GM18873 (cell line): Measurements from ENCODE around the gene TUBG1.
A peak's percentile ranks its signal among the peaks of the same experiment; 100 is the strongest.

Experiments used
- ATAC-seq: cut with Tn5 transposase; IDR thresholded peaks from one replicate; pipeline ENCODE4 v1.9.1; 2021; ENCODE audit warnings: mild to moderate bottlenecking, moderate library complexity, moderate number of reproducible peaks; ENCODE audit not compliant: unreplicated experiment, low FRiP score

The TUBG1 gene

GRCh38 chr17:42609182-42609813 lies at the start of gene TUBG1, which contains the start of gene RETREG3:
Gene TUBG1 (plus strand): TSS chr17:42609683. CDS start chr17:42609738, 55 bp downstream.
Gene RETREG3 (minus strand): TSS chr17:42609374. CDS start chr17:42609324, 50 bp downstream.
- peak; percentile 87 for ATAC-seq

- ATAC-seq = no peak
These were observed 49.2 kb upstream of the TUBG1 start for GRCh38 chr17:42560246-42560645.

- ATAC-seq = no peak
These were observed 47.5 kb upstream of the TUBG1 start, which contains the start of gene COASY for GRCh38 chr17:42561897-42562387. Gene COASY (plus strand): TSS chr17:42562148. CDS start chr17:42562623, 475 bp downstream.

- no peak for ATAC-seq
These were observed 46.9 kb upstream of the TUBG1 start for GRCh38 chr17:42562388-42563142.

- ATAC-seq = no peak
These were observed 46.4 kb upstream of the TUBG1 start for GRCh38 chr17:42563143-42563509.

GRCh38 chr17:42563543-42563942 lies 45.9 kb upstream of the TUBG1 start:
- no peak for ATAC-seq

- ATAC-seq = no peak
These were observed 45.5 kb upstream of the TUBG1 start for GRCh38 chr17:42563950-42564349.

GRCh38 chr17:42564815-42565522 lies 44.5 kb upstream of the TUBG1 start:
- ATAC-seq = no peak

GRCh38 chr17:42565523-42566214 lies 43.8 kb upstream of the TUBG1 start:
- ATAC-seq = no peak

- ATAC-seq = no peak
These were observed 43.1 kb upstream of the TUBG1 start for GRCh38 chr17:42566215-42566882.

GRCh38 chr17:42566883-42567573 lies 42.5 kb upstream of the TUBG1 start, which contains the start of gene MLX:
Gene MLX (plus strand): TSS chr17:42567100. CDS start chr17:42567125, 25 bp downstream.
- no peak for ATAC-seq

- ATAC-seq = no peak
These were observed 41.0 kb upstream of the TUBG1 start for GRCh38 chr17:42568341-42569111.

GRCh38 chr17:42571435-42572225 lies 37.9 kb upstream of the TUBG1 start:
- ATAC-seq = no peak

GRCh38 chr17:42573095-42573494 lies 36.4 kb upstream of the TUBG1 start:
- ATAC-seq = no peak

- no peak for ATAC-seq
These were observed 35.0 kb upstream of the TUBG1 start for GRCh38 chr17:42574463-42574862.

GRCh38 chr17:42577140-42577531 lies 32.3 kb upstream of the TUBG1 start:
- ATAC-seq = no peak

- ATAC-seq = peak; percentile 54
These were observed 31.8 kb upstream of the TUBG1 start, which contains the start of gene PSMC3IP for GRCh38 chr17:42577532-42578281. Gene PSMC3IP (minus strand): TSS chr17:42577729. CDS start chr17:42577686, 43 bp downstream.
